ENCODE data around the gene TNP2.

Gene TNP2

GRCh38 chr16:11283820-11284248 is 14.7 kb upstream of the TNP2 start:
- Histone ChIP-seq H3K36me3 (ENCODE audit: control insufficient read depth, insufficient read depth, low read length) (no peaks in the 10 kb centered on the region), H3K4me3 (ENCODE audit: low read length) (no peak overlapping the region), H3K9me3 (ENCODE audit: control insufficient read depth, low read length) (no peaks in the 10 kb centered on the region), H3K9ac (ENCODE audit: low read length) (no peak overlapping the region), H3K4me1 (ENCODE audit: control insufficient read depth, insufficient read depth, low read length) (peaks cover 16% of the 10 kb centered on the region), H3K27me3 (ENCODE audit: control insufficient read depth, insufficient read depth, low read length) (no peaks in the 10 kb centered on the region)

GRCh38 chr16:11280616-11281522 is 11.7 kb upstream of the TNP2 start, which contains the start of gene PRM1:
TSS of gene PRM1 (minus strand) at chr16:11281330. CDS start at chr16:11281238, 92 bp downstream.
- H3K9ac ChIP-seq (ENCODE audit: low read length), result no peak within 1 kb of the TSS
- H3K36me3 ChIP-seq (ENCODE audit: control insufficient read depth, insufficient read depth, low read length), result no peaks in the 10 kb centered on the region
- no peak within 1 kb of the TSS for H3K4me3 ChIP-seq (ENCODE audit: low read length)
- no peaks in the 10 kb centered on the region for H3K27me3 ChIP-seq (ENCODE audit: control insufficient read depth, insufficient read depth, low read length)
- peaks cover 16% of the 10 kb centered on the region for H3K4me1 ChIP-seq (ENCODE audit: control insufficient read depth, insufficient read depth, low read length)
- no peaks in the 10 kb centered on the region for H3K9me3 ChIP-seq (ENCODE audit: control insufficient read depth, low read length)

- Histone ChIP-seq H3K4me3 (ENCODE audit: low read length) (no peak overlapping the region), H3K36me3 (ENCODE audit: control insufficient read depth, insufficient read depth, low read length) (no peaks in the 10 kb centered on the region), H3K9ac (ENCODE audit: low read length) (no peak overlapping the region), H3K27me3 (ENCODE audit: control insufficient read depth, insufficient read depth, low read length) (no peaks in the 10 kb centered on the region), H3K9me3 (ENCODE audit: control insufficient read depth, low read length) (no peaks in the 10 kb centered on the region), H3K4me1 (ENCODE audit: control insufficient read depth, insufficient read depth, low read length) (peaks cover 16% of the 10 kb centered on the region)
These were observed 9.8 kb upstream of the TNP2 start for GRCh38 chr16:11278681-11279628.

GRCh38 chr16:11277607-11278337 is 8.6 kb upstream of the TNP2 start:
- no peaks in the 10 kb centered on the region for H3K36me3 ChIP-seq (ENCODE audit: control insufficient read depth, insufficient read depth, low read length)
- H3K9me3 ChIP-seq (ENCODE audit: control insufficient read depth, low read length), result no peaks in the 10 kb centered on the region
- no peaks in the 10 kb centered on the region for H3K27me3 ChIP-seq (ENCODE audit: control insufficient read depth, insufficient read depth, low read length)
- H3K4me1 ChIP-seq (ENCODE audit: control insufficient read depth, insufficient read depth, low read length), result peaks cover 16% of the 10 kb centered on the region
- no peak overlapping the region for H3K9ac ChIP-seq (ENCODE audit: low read length)
- H3K4me3 ChIP-seq (ENCODE audit: low read length), result no peak overlapping the region

- no peak overlapping the region for H3K4me3 ChIP-seq (ENCODE audit: low read length)
- no peaks in the 10 kb centered on the region for H3K36me3 ChIP-seq (ENCODE audit: control insufficient read depth, insufficient read depth, low read length)
- no peak overlapping the region for H3K9ac ChIP-seq (ENCODE audit: low read length)
- H3K9me3 ChIP-seq (ENCODE audit: control insufficient read depth, low read length), result no peaks in the 10 kb centered on the region
- H3K4me1 ChIP-seq (ENCODE audit: control insufficient read depth, insufficient read depth, low read length), result peaks cover 16% of the 10 kb centered on the region
- H3K27me3 ChIP-seq (ENCODE audit: control insufficient read depth, insufficient read depth, low read length), result no peaks in the 10 kb centered on the region
These were observed 7.9 kb upstream of the TNP2 start for GRCh38 chr16:11276896-11277593.

- Histone ChIP-seq H3K4me3 (ENCODE audit: low read length) (no peak within 1 kb of the TSS), H3K4me1 (ENCODE audit: control insufficient read depth, insufficient read depth, low read length) (peaks cover 16% of the 10 kb centered on the region), H3K27me3 (ENCODE audit: control insufficient read depth, insufficient read depth, low read length) (no peaks in the 10 kb centered on the region), H3K36me3 (ENCODE audit: control insufficient read depth, insufficient read depth, low read length) (no peaks in the 10 kb centered on the region), H3K9me3 (ENCODE audit: control insufficient read depth, low read length) (no peaks in the 10 kb centered on the region), H3K9ac (ENCODE audit: low read length) (no peak within 1 kb of the TSS)
These were observed 7.2 kb upstream of the TNP2 start, which contains the start of gene PRM2 for GRCh38 chr16:11276143-11276895. TSS of gene PRM2 (minus strand) at chr16:11276480. CDS start at chr16:11276370, 110 bp downstream.

GRCh38 chr16:11274964-11275363 is 5.8 kb upstream of the TNP2 start:
- Histone ChIP-seq H3K9me3 (ENCODE audit: control insufficient read depth, low read length) (no peaks in the 10 kb centered on the region), H3K27me3 (ENCODE audit: control insufficient read depth, insufficient read depth, low read length) (no peaks in the 10 kb centered on the region), H3K4me1 (ENCODE audit: control insufficient read depth, insufficient read depth, low read length) (peaks cover 10% of the 10 kb centered on the region), H3K36me3 (ENCODE audit: control insufficient read depth, insufficient read depth, low read length) (no peaks in the 10 kb centered on the region), H3K4me3 (ENCODE audit: low read length) (no peak overlapping the region), H3K9ac (ENCODE audit: low read length) (no peak overlapping the region)

- Histone ChIP-seq H3K4me3 (ENCODE audit: low read length) (no peak overlapping the region), H3K9ac (ENCODE audit: low read length) (no peak overlapping the region), H3K27me3 (ENCODE audit: control insufficient read depth, insufficient read depth, low read length) (no peaks in the 10 kb centered on the region), H3K9me3 (ENCODE audit: control insufficient read depth, low read length) (no peaks in the 10 kb centered on the region), H3K36me3 (ENCODE audit: control insufficient read depth, insufficient read depth, low read length) (no peaks in the 10 kb centered on the region), H3K4me1 (ENCODE audit: control insufficient read depth, insufficient read depth, low read length) (no peaks in the 10 kb centered on the region)
These were observed 4.7 kb upstream of the TNP2 start for GRCh38 chr16:11273721-11274324.

- no peaks in the 10 kb centered on the region for H3K9me3 ChIP-seq (ENCODE audit: control insufficient read depth, low read length)
These were observed 4.0 kb upstream of the TNP2 start, which contains the start of gene PRM3 for GRCh38 chr16:11272921-11273720. TSS of gene PRM3 (minus strand) at chr16:11273629. CDS start at chr16:11273595, 34 bp downstream.

GRCh38 chr16:11272484-11272883 is 3.4 kb upstream of the TNP2 start:
- Histone ChIP-seq H3K36me3 (ENCODE audit: control insufficient read depth, insufficient read depth, low read length) (no peaks in the 10 kb centered on the region), H3K4me3 (ENCODE audit: low read length) (no peak overlapping the region), H3K27me3 (ENCODE audit: control insufficient read depth, insufficient read depth, low read length) (no peaks in the 10 kb centered on the region), H3K9me3 (ENCODE audit: control insufficient read depth, low read length) (no peaks in the 10 kb centered on the region), H3K4me1 (ENCODE audit: control insufficient read depth, insufficient read depth, low read length) (no peaks in the 10 kb centered on the region), H3K9ac (ENCODE audit: low read length) (no peak overlapping the region)

More at GRCh38 chr16:11272921-11273720, 4.0 kb upstream of the TNP2 start, which contains the start of gene PRM3:
- no peak within 1 kb of the TSS for H3K4me3 ChIP-seq (ENCODE audit: low read length)
- no peaks in the 10 kb centered on the region for H3K36me3 ChIP-seq (ENCODE audit: control insufficient read depth, insufficient read depth, low read length)
- no peaks in the 10 kb centered on the region for H3K27me3 ChIP-seq (ENCODE audit: control insufficient read depth, insufficient read depth, low read length)
- H3K4me1 ChIP-seq (ENCODE audit: control insufficient read depth, insufficient read depth, low read length), result no peaks in the 10 kb centered on the region
- no peak within 1 kb of the TSS for H3K9ac ChIP-seq (ENCODE audit: low read length)

Measured in mucosa of stomach (tissue), 1 donor.